ENCODE results near the gene P2RX7. TPM values are rescaled to one million over a fixed set of nuclear protein-coding genes. Genes with fewer than 3 reads are reported as not detected.

P2RX7 gene
- total RNA-seq, 1 experiment from 2014 or later, result 1.6 TPM

- BruUV-seq (replicated peaks), result no TSS peak
- DNase-seq (no peak), ATAC-seq (peak; percentile 37; the same call in 1 of the 2 replicates)
- H3K79me2 ChIP-seq (ENCODE audit: low read length), result no peaks in the 10 kb centered on the region
- ChIA-PET POLR2A (ENCODE audit: unreplicated experiment) (no interaction called here), CTCF (interaction anchor here (0.5 to 0.6 kb wide), 3 partner anchors 170 to 454 kb away, joined by 3 to 4 read pairs (median 3); no protein-coding TSS in a partner anchor)
- no peaks in the 10 kb centered on the region for H3K9me2 ChIP-seq (replicated peaks; ENCODE audit: low read length)
- H2AFZ ChIP-seq (ENCODE audit: low read length), result peak overlapping the region; percentile 85
- H3K4me1 ChIP-seq (ENCODE audit: insufficient read depth, low read length), result peaks cover 6% of the 10 kb centered on the region; the same call in 1 of the 2 replicates
- intact Hi-C loops (cut with micrococcal nuclease), result loop anchor here (1.0 kb wide), 2 partner anchors 36 to 91 kb away; no protein-coding TSS in a partner anchor
- H3F3A ChIP-seq (ENCODE audit: low read length, unreplicated experiment), result no peaks in the 10 kb centered on the region
- H3K4me2 ChIP-seq (ENCODE audit: low read length), result peak overlapping the region; percentile 89
- H3K9me3 ChIP-seq (ENCODE audit: low read length), result 0 out of 2 replicates have a peak, but pooled peaks cover 4% of the 10 kb centered on the region
- TF ChIP-seq CTCF (conservative IDR thresholded peaks at IDR 0.05; ENCODE audit: low read depth, low read length), result no peak
- no peak for TF ChIP-seq EZH2phosphoT487 (IDR thresholded peaks at IDR 0.05; ENCODE audit: borderline replicate concordance, low read length)
- no peak for TF ChIP-seq EZH2 (IDR thresholded peaks at IDR 0.05; ENCODE audit: low read length, unreplicated experiment)
- peak overlapping the region; percentile 66; the same call in 1 of the 2 replicates for H3K4me3 ChIP-seq (ENCODE audit: low read length)
- H3K36me3 ChIP-seq (ENCODE audit: low read depth, low read length), result no peaks in the 10 kb centered on the region
- no peaks in the 10 kb centered on the region for H3K27me3 ChIP-seq (ENCODE audit: low read length)
- no peak overlapping the region for H3K9ac ChIP-seq (ENCODE audit: low read length)
- H3K27ac ChIP-seq (ENCODE audit: low read length), result no peak overlapping the region
- no peaks in the 10 kb centered on the region for H4K20me1 ChIP-seq (ENCODE audit: low read length)
Measured at GRCh38 chr12:121096199-121096798, 36.4 kb upstream of the P2RX7 start.

DNA sequence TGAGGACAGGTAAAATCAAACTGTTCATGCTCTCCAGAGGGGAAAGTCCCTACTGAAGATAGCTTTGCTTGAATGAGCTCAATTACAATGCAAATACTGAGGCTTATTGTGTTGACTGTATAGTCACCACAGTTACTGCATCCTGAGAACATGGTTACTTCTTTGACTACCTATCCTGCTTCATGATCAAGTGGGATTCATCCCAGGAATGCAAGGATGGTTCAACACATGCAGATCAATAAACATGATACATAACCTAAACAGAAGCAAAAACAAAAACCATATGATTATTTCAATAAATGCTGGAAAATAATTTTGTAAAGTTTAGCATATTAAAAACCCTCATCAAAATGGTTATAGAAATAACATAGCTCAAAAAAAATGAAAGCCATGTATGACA is 32.9 kb upstream of the P2RX7 start:
- Histone ChIP-seq H3K4me3 (ENCODE audit: low read length) (no peak overlapping the region), H2AFZ (ENCODE audit: low read length) (no peak overlapping the region), H3K36me3 (ENCODE audit: low read depth, low read length) (no peaks in the 10 kb centered on the region), H3K9me2 (replicated peaks; ENCODE audit: low read length) (no peaks in the 10 kb centered on the region), H3K79me2 (ENCODE audit: low read length) (no peaks in the 10 kb centered on the region), H3K4me2 (ENCODE audit: low read length) (no peak overlapping the region), H3K27me3 (ENCODE audit: low read length) (no peaks in the 10 kb centered on the region), H4K20me1 (ENCODE audit: low read length) (no peaks in the 10 kb centered on the region), H3K9me3 (ENCODE audit: low read length) (0 out of 2 replicates have a peak, but pooled peaks cover 6% of the 10 kb centered on the region), H3K27ac (ENCODE audit: low read length) (no peak overlapping the region), H3F3A (ENCODE audit: low read length, unreplicated experiment) (no peaks in the 10 kb centered on the region), H3K4me1 (ENCODE audit: insufficient read depth, low read length) (peaks cover 6% of the 10 kb centered on the region; the same call in 1 of the 2 replicates), H3K9ac (ENCODE audit: low read length) (no peak overlapping the region)
- no peak for TF ChIP-seq CTCF (conservative IDR thresholded peaks at IDR 0.05; ENCODE audit: low read depth, low read length)
- TF ChIP-seq EZH2phosphoT487 (IDR thresholded peaks at IDR 0.05; ENCODE audit: borderline replicate concordance, low read length), result no peak
- TF ChIP-seq EZH2 (IDR thresholded peaks at IDR 0.05; ENCODE audit: low read length, unreplicated experiment), result no peak
- BruUV-seq (replicated peaks), result no TSS peak
- intact Hi-C loops (cut with micrococcal nuclease), result no loop called here
- ATAC-seq (no peak), DNase-seq (no peak)
- ChIA-PET POLR2A (ENCODE audit: unreplicated experiment) (no interaction called here), CTCF (interaction anchor here (0.7 kb wide), 1 partner anchor 41 kb away, joined by 3 read pairs; no protein-coding TSS in a partner anchor)

GRCh38 chr12:121102307-121102706 is 30.4 kb upstream of the P2RX7 start:
- Histone ChIP-seq H3K27me3 (ENCODE audit: low read length) (no peaks in the 10 kb centered on the region), H3K9me2 (replicated peaks; ENCODE audit: low read length) (no peaks in the 10 kb centered on the region), H3K4me1 (ENCODE audit: insufficient read depth, low read length) (no peaks in the 10 kb centered on the region), H3F3A (ENCODE audit: low read length, unreplicated experiment) (no peaks in the 10 kb centered on the region), H3K27ac (ENCODE audit: low read length) (no peak overlapping the region), H3K4me2 (ENCODE audit: low read length) (no peak overlapping the region), H3K79me2 (ENCODE audit: low read length) (no peaks in the 10 kb centered on the region), H2AFZ (ENCODE audit: low read length) (no peak overlapping the region), H3K9ac (ENCODE audit: low read length) (no peak overlapping the region), H3K9me3 (ENCODE audit: low read length) (0 out of 2 replicates have a peak, but pooled peaks cover 8% of the 10 kb centered on the region), H3K36me3 (ENCODE audit: low read depth, low read length) (no peaks in the 10 kb centered on the region), H4K20me1 (ENCODE audit: low read length) (no peaks in the 10 kb centered on the region), H3K4me3 (ENCODE audit: low read length) (no peak overlapping the region)
- ChIA-PET POLR2A (ENCODE audit: unreplicated experiment) (no interaction called here), CTCF (no interaction called here)
- ATAC-seq (no peak), DNase-seq (no peak)
- intact Hi-C loops (cut with micrococcal nuclease), result no loop called here
- no TSS peak for BruUV-seq (replicated peaks)
- no peak for TF ChIP-seq EZH2 (IDR thresholded peaks at IDR 0.05; ENCODE audit: low read length, unreplicated experiment)
- no peak for TF ChIP-seq CTCF (conservative IDR thresholded peaks at IDR 0.05; ENCODE audit: low read depth, low read length)
- no peak for TF ChIP-seq EZH2phosphoT487 (IDR thresholded peaks at IDR 0.05; ENCODE audit: borderline replicate concordance, low read length)

All from PC-3 (cell line).